Heart right ventricle (tissue), 16 donors: ENCODE data around the gene GNAT1. TPM values are rescaled to one million over a fixed set of nuclear protein-coding genes. Genes with fewer than 3 reads are reported as not detected.

Experiments
- ATAC-seq, 8 donors: fragments of 200-7000 bp; cut with Tn5 transposase; one replicate each; pipeline ENCODE4 v1.9.1; 2020; ENCODE audit warnings: mild to moderate bottlenecking in 8 of 8, moderate library complexity in 8 of 8, moderate number of reproducible peaks in 1 of 8
- DNase-seq, 2 donors: peaks; one replicate each; pipeline ENCODE4 v3.0.0-alpha.2; 2020
- H3K27ac ChIP-seq, 10 donors: fragments of 200-600 bp; sonication (generic) in 2 of 10; one replicate each; pipeline versions ENCODE4 v1.5.0 to v1.8.0; 2020 to 2022; ENCODE audit warnings: mild to moderate bottlenecking in 3 of 10
- H3K27me3 ChIP-seq, 7 donors: fragments of 200-600 bp; one replicate each; pipeline ENCODE4 v1.8.0; 2021 to 2022; ENCODE audit warnings: mild to moderate bottlenecking in 2 of 7
- H3K36me3 ChIP-seq, 9 donors: fragments of 200-600 bp; sonication (generic) in 1 of 9; one replicate each; pipeline versions ENCODE4 v1.5.0 to v1.8.0; 2020 to 2022; ENCODE audit warnings: mild to moderate bottlenecking in 2 of 9
- H3K4me1 ChIP-seq, 9 donors: fragments of 200-600 bp; sonication (generic) in 1 of 9; one replicate each; pipeline versions ENCODE4 v1.5.0 to v1.8.0; 2020 to 2022; ENCODE audit warnings: mild to moderate bottlenecking in 4 of 9
- H3K4me3 ChIP-seq, 10 donors: fragments of 200-600 bp; sonication (generic) in 2 of 10; one replicate each; pipeline versions ENCODE4 v1.5.0 to v1.8.0; 2020 to 2022; ENCODE audit warnings: mild to moderate bottlenecking in 7 of 10, moderate library complexity in 2 of 10
- H3K9me3 ChIP-seq, 11 donors: fragments of 200-600 bp in 10 of 11; sonication (generic) in 2 of 11; one replicate each; pipeline versions ENCODE4 v1.5.0 to v1.8.0; 2013 to 2022; ENCODE audit warnings: mild to moderate bottlenecking in 2 of 11, control low read depth in 1 of 11, moderate library complexity in 1 of 11
- CTCF ChIP-seq, 9 donors: fragments of 200-600 bp; sonication (generic) in 2 of 9; IDR thresholded peaks; one replicate each; pipeline versions ENCODE4 v1.5.0 to v1.8.0; 2021 to 2022; ENCODE audit warnings: antibody characterized with exemption in 9 of 9, mild to moderate bottlenecking in 5 of 9, moderate library complexity in 1 of 9
- WGBS, 2 donors: extraction: QIAGEN DNeasy Blood & Tissue Kit; methylation state at CpG; one replicate each; pipeline ENCODE4 v1.1.7; 2013; ENCODE audit warnings: inconsistent platforms in 1 of 2; 5-methylcytosine and 5-hydroxymethylcytosine counted together
- intact Hi-C, 10 donors: fragments of 100-400 bp; cut with DNase I; formaldehyde crosslinking; loops; one replicate each; pipeline versions ENCODE4 v1.11.1 to v1.14.2; 2022
- polyA plus RNA-seq, 2 donors: library from polyadenylated mRNA; stranded (reverse); fragments of 200-250 nt; gene quantifications; one replicate each; pipeline ENCODE4 v1.2.3, GENCODE V29; 2013
- total RNA-seq, 10 donors: library from RNA; stranded (reverse); fragmentation: NEBNext Ultra II Directional in 3 of 10; extraction: Animal tissue kit (Norgen Biotek cat#: 25700) in 3 of 10; gene quantifications; one replicate each; pipeline versions ENCODE4 v1.2.1 to v1.2.4, GENCODE V29; 2021 to 2023
- donor health status: Arrhythmogenic right ventricular cardiomyopathy.
- donor health status: ischemic (EF 13 %, LVEDD 7.1; RV severe dilation, severe dysfunction).
- donor health status: healthy with polysubstance abuse.
- donor health status: DM: no; HTN: yes; CAD: no.
- donor health status: DM: no; HTN: no; CAD: no.
- donor health status: ischemic (EF 25% LVEDD 6.9; RV normal size, moderate dysfunction).
- donor health status: ischemic (EF 25% LVEDD 5.7; RV mildly dilated, moderate dysfunction).
- donor health status: healthy.
- donor health status: DM: yes; HTN: yes; CAD: no.
- donor health status: Ischemic cardiomyopathy.
- donor health status: ischemic (EF 35%, LVEDD 5.7; RV mildly dilated, moderate dysfunction).
- donor health status: nonischemic (EF 11% LVEDD 7.7; RV severe dilation, severe dysfunction).
- donor health status: DM: yes; HTN: yes; CAD: no.
- donor health status: PGD.
- donor health status: ischemic (EF 29% LVEDD 5.4; RV normal size, mild dysfunction).
- donor health status: nonischemic (EF 23%, LVEDD 6.1; RV moderate dilation, normal function).

GNAT1 gene
- total and polyA plus RNA-seq, 12 donors, result not detected

GRCh38 chr3:50229490-50229889, 38.1 kb downstream of the GNAT1 start:
- H3K4me1 ChIP-seq, result peaks cover 8 to 59% (median 22%) of the 10 kb centered on the region in 9 donors
- intact Hi-C loops, result loop anchor here in 3 of 10 donors (2.0 to 5.0 kb wide), 3 partner anchors 37 to 43 kb away; partner anchors contain the start of gene GNAT1 (in 1 of the 3)
- H3K36me3 ChIP-seq, result no peaks in the 10 kb centered on the region
- 89 to 93% methylated on average over 3 of the region's 3 CpGs for WGBS, 2 donors
- peak overlapping the region in 2 of 10 donors; percentile 21 to 85 for H3K27ac ChIP-seq
- H3K9me3 ChIP-seq, result no peaks in the 10 kb centered on the region
- no peak overlapping the region for H3K4me3 ChIP-seq
- TF ChIP-seq CTCF (IDR thresholded peaks at IDR 0.05), result no peak
- H3K27me3 ChIP-seq, result no peaks in the 10 kb centered on the region
- ATAC-seq (no peak), DNase-seq (no peak)

- intact Hi-C loops, result no loop called here
- TF ChIP-seq CTCF (IDR thresholded peaks at IDR 0.05), result no peak
- DNase-seq (no peak), ATAC-seq (no peak)
- Histone ChIP-seq H3K27ac (peak overlapping the region in 3 of 10 donors; percentile 0 to 85 (median 21)), H3K9me3 (no peaks in the 10 kb centered on the region), H3K27me3 (no peaks in the 10 kb centered on the region), H3K4me1 (peaks cover 8 to 66% (median 28%) of the 10 kb centered on the region in 9 donors), H3K4me3 (no peak overlapping the region), H3K36me3 (no peaks in the 10 kb centered on the region)
- WGBS, 2 donors, result 86% methylated on average over 8 of the region's 8 CpGs
Measured at GRCh38 chr3:50230104-50230793, 38.8 kb downstream of the GNAT1 start.

- Histone ChIP-seq H3K9me3 (no peaks in the 10 kb centered on the region), H3K27me3 (no peaks in the 10 kb centered on the region), H3K4me3 (no peak overlapping the region), H3K4me1 (peaks cover 8 to 70% (median 29%) of the 10 kb centered on the region in 9 donors), H3K27ac (peak overlapping the region in 2 of 10 donors; percentile 0 to 85), H3K36me3 (no peaks in the 10 kb centered on the region)
- no peak for TF ChIP-seq CTCF (IDR thresholded peaks at IDR 0.05)
- ATAC-seq, result no peak
- no peak for DNase-seq
- WGBS, 2 donors, result 91 to 92% methylated on average over 4 of the region's 4 CpGs
- intact Hi-C loops, result no loop called here
Measured at GRCh38 chr3:50230794-50231125, 39.4 kb downstream of the GNAT1 start.

- intact Hi-C loops, result no loop called here
- H3K36me3 ChIP-seq, result no peaks in the 10 kb centered on the region
- ATAC-seq (no peak), DNase-seq (no peak)
- TF ChIP-seq CTCF (IDR thresholded peaks at IDR 0.05), result no peak
- no peak overlapping the region for H3K27ac ChIP-seq
- H3K9me3 ChIP-seq, result no peaks in the 10 kb centered on the region
- no peak overlapping the region for H3K4me3 ChIP-seq
- H3K4me1 ChIP-seq, result peaks cover 8 to 62% (median 24%) of the 10 kb centered on the region in 9 donors
- H3K27me3 ChIP-seq, result no peaks in the 10 kb centered on the region
- 81 to 88% methylated on average over 5 of the region's 5 CpGs for WGBS, 2 donors
Measured at GRCh38 chr3:50231581-50231980, 40.2 kb downstream of the GNAT1 start.
